ENCODE results near the gene PIK3R4.

Gene PIK3R4

GRCh38 chr3:130661140-130661891 lies 85.3 kb downstream of the PIK3R4 start:
- Mint-ChIP-seq H3K27me3 (ENCODE audit: low read depth) (no peaks in the 10 kb centered on the region), H3K27ac (peak overlapping the region; percentile 87 to 93 (median 88)), H3K4me1 (peaks cover 58% of the 10 kb centered on the region), H3K4me3 (peak overlapping the region in 2 of 3 experiments; percentile 15 to 31), H3K36me3 (ENCODE audit: low read depth) (peaks cover 29% of the 10 kb centered on the region), H3K9me3 (no peaks in the 10 kb centered on the region)
- TF ChIP-seq CTCF (IDR thresholded peaks at IDR 0.05; ENCODE audit: unreplicated experiment in 3 of 3), result no peak

GRCh38 chr3:130659911-130660310 lies 86.7 kb downstream of the PIK3R4 start:
- H3K4me1 Mint-ChIP-seq, result peaks cover 58% of the 10 kb centered on the region
- H3K27me3 Mint-ChIP-seq (ENCODE audit: low read depth), result no peaks in the 10 kb centered on the region
- no peaks in the 10 kb centered on the region for H3K9me3 Mint-ChIP-seq

GRCh38 chr3:130658678-130659077 lies 88.0 kb downstream of the PIK3R4 start:
- Mint-ChIP-seq H3K36me3 (ENCODE audit: low read depth) (peaks cover 22% of the 10 kb centered on the region), H3K9me3 (no peaks in the 10 kb centered on the region), H3K27me3 (ENCODE audit: low read depth) (no peaks in the 10 kb centered on the region), H3K27ac (peak overlapping the region; percentile 89 to 95 (median 93)), H3K4me3 (no peak overlapping the region), H3K4me1 (peaks cover 58% of the 10 kb centered on the region)
- no peak for TF ChIP-seq CTCF (IDR thresholded peaks at IDR 0.05; ENCODE audit: unreplicated experiment in 3 of 3)

More at GRCh38 chr3:130659911-130660310, 86.7 kb downstream of the PIK3R4 start:
- peak overlapping the region; percentile 89 to 93 (median 91) for H3K27ac Mint-ChIP-seq
- TF ChIP-seq CTCF (IDR thresholded peaks at IDR 0.05; ENCODE audit: unreplicated experiment in 3 of 3), result no peak
- peak overlapping the region in 1 of 3 experiments; percentile 7 for H3K4me3 Mint-ChIP-seq
- H3K36me3 Mint-ChIP-seq (ENCODE audit: low read depth), result peaks cover 25% of the 10 kb centered on the region

GRCh38 chr3:130656627-130657026 lies 90.0 kb downstream of the PIK3R4 start:
- Mint-ChIP-seq H3K4me3 (no peak overlapping the region), H3K9me3 (no peaks in the 10 kb centered on the region), H3K4me1 (peaks cover 40% of the 10 kb centered on the region), H3K27ac (no peak overlapping the region), H3K36me3 (ENCODE audit: low read depth) (peaks cover 16% of the 10 kb centered on the region), H3K27me3 (ENCODE audit: low read depth) (no peaks in the 10 kb centered on the region)
- TF ChIP-seq CTCF (IDR thresholded peaks at IDR 0.05; ENCODE audit: unreplicated experiment in 3 of 3), result no peak

GRCh38 chr3:130654921-130655320 lies 91.7 kb downstream of the PIK3R4 start:
- Mint-ChIP-seq H3K36me3 (ENCODE audit: low read depth) (peaks cover 16% of the 10 kb centered on the region), H3K9me3 (no peaks in the 10 kb centered on the region), H3K27me3 (ENCODE audit: low read depth) (no peaks in the 10 kb centered on the region), H3K27ac (peak overlapping the region in 1 of 3 experiments; percentile 41), H3K4me3 (no peak overlapping the region), H3K4me1 (peaks cover 24% of the 10 kb centered on the region)
- no peak for TF ChIP-seq CTCF (IDR thresholded peaks at IDR 0.05; ENCODE audit: unreplicated experiment in 3 of 3)

GRCh38 chr3:130654091-130654490 lies 92.5 kb downstream of the PIK3R4 start:
- peaks cover 4% of the 10 kb centered on the region for H3K27me3 Mint-ChIP-seq (ENCODE audit: low read depth)
- H3K9me3 Mint-ChIP-seq, result no peaks in the 10 kb centered on the region
- H3K4me3 Mint-ChIP-seq, result no peak overlapping the region
- H3K27ac Mint-ChIP-seq, result peak overlapping the region in 1 of 3 experiments; percentile 41
- peaks cover 18% of the 10 kb centered on the region for H3K4me1 Mint-ChIP-seq
- peaks cover 16% of the 10 kb centered on the region for H3K36me3 Mint-ChIP-seq (ENCODE audit: low read depth)
- no peak for TF ChIP-seq CTCF (IDR thresholded peaks at IDR 0.05; ENCODE audit: unreplicated experiment in 3 of 3)
